ENCODE data around the gene CENPP.

- TF ChIP-seq CTCF (conservative IDR thresholded peaks at IDR 0.05 in 1 of 2, IDR thresholded peaks at IDR 0.05 in 1 of 2; ENCODE audit: extremely low read depth in 1 of 2, insufficient read depth in 1 of 2, low read depth in 1 of 2, low read length in 2 of 2): no peak
- no peak for TF ChIP-seq EZH2 (IDR thresholded peaks at IDR 0.05; ENCODE audit: borderline replicate concordance, low read length)
These were observed 188.9 kb downstream of the CENPP start for GRCh38 chr9:92514635-92515034.
